ENCODE measurements around the gene ID2. TPM values are rescaled to one million over a fixed set of nuclear protein-coding genes. Genes with fewer than 3 reads are reported as not detected.
A peak's percentile ranks its signal among the peaks of the same experiment; 100 is the strongest.

The ID2 gene
- total and polyA plus RNA-seq, 2 of the 13 experiments (the other 11 are each of a cell fraction or from before 2014, with no cell fraction given): 214 to 719 TPM

DNA sequence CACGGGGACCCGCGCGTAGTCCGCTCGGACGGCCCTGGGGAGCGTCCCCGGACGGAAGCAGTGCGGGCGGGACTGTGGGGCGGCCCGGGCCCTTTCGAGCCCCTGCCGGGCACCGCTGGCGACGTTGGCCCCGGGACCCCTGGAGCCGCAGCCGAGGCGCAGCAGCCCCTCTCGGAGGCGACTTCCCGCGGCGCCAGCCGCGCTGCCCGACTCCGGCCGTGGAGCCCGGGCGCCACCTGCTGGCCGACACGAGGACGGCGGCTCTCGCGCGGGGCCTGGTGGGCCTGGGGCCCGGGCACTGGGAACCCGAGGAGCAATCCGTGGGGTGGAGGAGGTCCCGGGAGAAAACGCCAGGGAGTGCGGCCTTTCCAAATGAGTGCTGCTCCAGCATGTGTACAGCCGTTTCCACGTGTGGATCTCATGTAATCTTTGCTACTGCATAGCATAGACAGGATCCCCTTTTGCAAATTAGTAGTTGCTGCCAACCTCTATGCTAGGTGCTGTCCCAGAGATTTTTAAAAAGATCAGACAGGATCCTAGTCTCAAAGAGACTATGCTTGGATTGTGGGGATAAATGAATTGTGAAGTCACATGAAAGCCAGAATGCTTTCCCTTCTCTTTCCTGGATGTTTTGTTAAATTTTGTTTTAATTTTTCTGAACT, 4.0 kb downstream of the ID2 start (continued):
- TF ChIP-seq, protein P1, sequence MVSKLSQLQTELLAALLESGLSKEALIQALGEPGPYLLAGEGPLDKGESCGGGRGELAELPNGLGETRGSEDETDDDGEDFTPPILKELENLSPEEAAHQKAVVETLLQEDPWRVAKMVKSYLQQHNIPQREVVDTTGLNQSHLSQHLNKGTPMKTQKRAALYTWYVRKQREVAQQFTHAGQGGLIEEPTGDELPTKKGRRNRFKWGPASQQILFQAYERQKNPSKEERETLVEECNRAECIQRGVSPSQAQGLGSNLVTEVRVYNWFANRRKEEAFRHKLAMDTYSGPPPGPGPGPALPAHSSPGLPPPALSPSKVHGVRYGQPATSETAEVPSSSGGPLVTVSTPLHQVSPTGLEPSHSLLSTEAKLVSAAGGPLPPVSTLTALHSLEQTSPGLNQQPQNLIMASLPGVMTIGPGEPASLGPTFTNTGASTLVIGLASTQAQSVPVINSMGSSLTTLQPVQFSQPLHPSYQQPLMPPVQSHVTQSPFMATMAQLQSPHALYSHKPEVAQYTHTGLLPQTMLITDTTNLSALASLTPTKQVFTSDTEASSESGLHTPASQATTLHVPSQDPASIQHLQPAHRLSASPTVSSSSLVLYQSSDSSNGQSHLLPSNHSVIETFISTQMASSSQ (IDR thresholded peaks at IDR 0.05; ENCODE audit: low read depth): no peak
- TF ChIP-seq, protein P1 (CRISPR knock-in tag; IDR thresholded peaks at IDR 0.05; ENCODE audit: borderline replicate concordance): no peak
- TF ChIP-seq ZNF572 (CRISPR knock-in tag; IDR thresholded peaks at IDR 0.05): no peak
- TF ChIP-seq, protein P2, sequence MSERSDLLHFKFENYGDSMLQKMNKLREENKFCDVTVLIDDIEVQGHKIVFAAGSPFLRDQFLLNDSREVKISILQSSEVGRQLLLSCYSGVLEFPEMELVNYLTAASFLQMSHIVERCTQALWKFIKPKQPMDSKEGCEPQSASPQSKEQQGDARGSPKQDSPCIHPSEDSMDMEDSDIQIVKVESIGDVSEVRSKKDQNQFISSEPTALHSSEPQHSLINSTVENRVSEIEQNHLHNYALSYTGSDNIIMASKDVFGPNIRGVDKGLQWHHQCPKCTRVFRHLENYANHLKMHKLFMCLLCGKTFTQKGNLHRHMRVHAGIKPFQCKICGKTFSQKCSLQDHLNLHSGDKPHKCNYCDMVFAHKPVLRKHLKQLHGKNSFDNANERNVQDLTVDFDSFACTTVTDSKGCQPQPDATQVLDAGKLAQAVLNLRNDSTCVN (CRISPR knock-in tag; IDR thresholded peaks at IDR 0.05; ENCODE audit: borderline replicate concordance): no peak
- peak; percentile 100 for TF ChIP-seq RAD21 (CRISPR knock-in tag; IDR thresholded peaks at IDR 0.05)
- TF ChIP-seq ZNF841 (CRISPR knock-in tag; IDR thresholded peaks at IDR 0.05; ENCODE audit: borderline replicate concordance): no peak; the same call in 1 of the 2 replicates
- TF ChIP-seq HOXA5 (CRISPR knock-in tag; IDR thresholded peaks at IDR 0.05): no peak
- TF ChIP-seq KDM3A (CRISPR knock-in tag; IDR thresholded peaks at IDR 0.05; ENCODE audit: low read depth): 0 out of 2 replicates have a peak, but pooled peaks have one; percentile 62
- TF ChIP-seq SIX1 (CRISPR knock-in tag; IDR thresholded peaks at IDR 0.05; ENCODE audit: borderline replicate concordance): no peak
- peak; percentile 32; the same call in 1 of the 2 replicates for TF ChIP-seq ZMYM4 (CRISPR knock-in tag; IDR thresholded peaks at IDR 0.05)
- TF ChIP-seq ZNF251 (CRISPR knock-in tag; IDR thresholded peaks at IDR 0.05): no peak
- TF ChIP-seq ESRRA (CRISPR knock-in tag; IDR thresholded peaks at IDR 0.05; ENCODE audit: low read depth): no peak; the same call in 1 of the 2 replicates
- no peak for TF ChIP-seq ZNF496 (CRISPR knock-in tag; IDR thresholded peaks at IDR 0.05; ENCODE audit: insufficient replicate concordance)
- TF ChIP-seq ZNF333 (CRISPR knock-in tag; IDR thresholded peaks at IDR 0.05; ENCODE audit: borderline replicate concordance): 0 out of 2 replicates have a peak, but pooled peaks have one; percentile 60
- no peak for TF ChIP-seq ZNF382 (CRISPR knock-in tag; IDR thresholded peaks at IDR 0.05; ENCODE audit: borderline replicate concordance)
- TF ChIP-seq TBL1XR1 (IDR thresholded peaks at IDR 0.05; ENCODE audit: borderline replicate concordance, low read length, partially characterized antibody): no peak
- no peak for TF ChIP-seq ZBTB20 (CRISPR knock-in tag; IDR thresholded peaks at IDR 0.05; ENCODE audit: borderline replicate concordance, low read depth)
- TF ChIP-seq, protein P3, sequence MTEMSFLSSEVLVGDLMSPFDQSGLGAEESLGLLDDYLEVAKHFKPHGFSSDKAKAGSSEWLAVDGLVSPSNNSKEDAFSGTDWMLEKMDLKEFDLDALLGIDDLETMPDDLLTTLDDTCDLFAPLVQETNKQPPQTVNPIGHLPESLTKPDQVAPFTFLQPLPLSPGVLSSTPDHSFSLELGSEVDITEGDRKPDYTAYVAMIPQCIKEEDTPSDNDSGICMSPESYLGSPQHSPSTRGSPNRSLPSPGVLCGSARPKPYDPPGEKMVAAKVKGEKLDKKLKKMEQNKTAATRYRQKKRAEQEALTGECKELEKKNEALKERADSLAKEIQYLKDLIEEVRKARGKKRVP (CRISPR knock-in tag; IDR thresholded peaks at IDR 0.05): peak in 1 of 2 experiments; percentile 47; a peak in 1 of 4 replicates
- TF ChIP-seq, protein P4, sequence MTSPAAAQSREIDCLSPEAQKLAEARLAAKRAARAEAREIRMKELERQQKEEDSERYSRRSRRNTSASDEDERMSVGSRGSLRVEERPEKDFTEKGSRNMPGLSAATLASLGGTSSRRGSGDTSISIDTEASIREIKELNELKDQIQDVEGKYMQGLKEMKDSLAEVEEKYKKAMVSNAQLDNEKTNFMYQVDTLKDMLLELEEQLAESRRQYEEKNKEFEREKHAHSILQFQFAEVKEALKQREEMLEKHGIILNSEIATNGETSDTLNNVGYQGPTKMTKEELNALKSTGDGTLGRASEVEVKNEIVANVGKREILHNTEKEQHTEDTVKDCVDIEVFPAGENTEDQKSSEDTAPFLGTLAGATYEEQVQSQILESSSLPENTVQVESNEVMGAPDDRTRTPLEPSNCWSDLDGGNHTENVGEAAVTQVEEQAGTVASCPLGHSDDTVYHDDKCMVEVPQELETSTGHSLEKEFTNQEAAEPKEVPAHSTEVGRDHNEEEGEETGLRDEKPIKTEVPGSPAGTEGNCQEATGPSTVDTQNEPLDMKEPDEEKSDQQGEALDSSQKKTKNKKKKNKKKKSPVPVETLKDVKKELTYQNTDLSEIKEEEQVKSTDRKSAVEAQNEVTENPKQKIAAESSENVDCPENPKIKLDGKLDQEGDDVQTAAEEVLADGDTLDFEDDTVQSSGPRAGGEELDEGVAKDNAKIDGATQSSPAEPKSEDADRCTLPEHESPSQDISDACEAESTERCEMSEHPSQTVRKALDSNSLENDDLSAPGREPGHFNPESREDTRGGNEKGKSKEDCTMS (CRISPR knock-in tag; conservative IDR thresholded peaks at IDR 0.05): no peak
- TF ChIP-seq PPARG (CRISPR knock-in tag; conservative IDR thresholded peaks at IDR 0.05): 0 out of 2 replicates have a peak, but pooled peaks have one; percentile 11

All from HepG2 (cell line).